GM12873 (cell line): ENCODE data around the gene ARFGAP3.
A peak's percentile ranks its signal among the peaks of the same experiment; 100 is the strongest.

Experiments used
- CTCF ChIP-seq: IDR thresholded peaks from 2 replicates; pipeline ENCODE4 v1.5.1; 2012; ENCODE audit warnings: low read depth, mild to moderate bottlenecking, moderate library complexity, low read length, control low read depth; ENCODE audit not compliant: insufficient read depth; ENCODE audit errors: missing control alignments

Gene ARFGAP3

DNA sequence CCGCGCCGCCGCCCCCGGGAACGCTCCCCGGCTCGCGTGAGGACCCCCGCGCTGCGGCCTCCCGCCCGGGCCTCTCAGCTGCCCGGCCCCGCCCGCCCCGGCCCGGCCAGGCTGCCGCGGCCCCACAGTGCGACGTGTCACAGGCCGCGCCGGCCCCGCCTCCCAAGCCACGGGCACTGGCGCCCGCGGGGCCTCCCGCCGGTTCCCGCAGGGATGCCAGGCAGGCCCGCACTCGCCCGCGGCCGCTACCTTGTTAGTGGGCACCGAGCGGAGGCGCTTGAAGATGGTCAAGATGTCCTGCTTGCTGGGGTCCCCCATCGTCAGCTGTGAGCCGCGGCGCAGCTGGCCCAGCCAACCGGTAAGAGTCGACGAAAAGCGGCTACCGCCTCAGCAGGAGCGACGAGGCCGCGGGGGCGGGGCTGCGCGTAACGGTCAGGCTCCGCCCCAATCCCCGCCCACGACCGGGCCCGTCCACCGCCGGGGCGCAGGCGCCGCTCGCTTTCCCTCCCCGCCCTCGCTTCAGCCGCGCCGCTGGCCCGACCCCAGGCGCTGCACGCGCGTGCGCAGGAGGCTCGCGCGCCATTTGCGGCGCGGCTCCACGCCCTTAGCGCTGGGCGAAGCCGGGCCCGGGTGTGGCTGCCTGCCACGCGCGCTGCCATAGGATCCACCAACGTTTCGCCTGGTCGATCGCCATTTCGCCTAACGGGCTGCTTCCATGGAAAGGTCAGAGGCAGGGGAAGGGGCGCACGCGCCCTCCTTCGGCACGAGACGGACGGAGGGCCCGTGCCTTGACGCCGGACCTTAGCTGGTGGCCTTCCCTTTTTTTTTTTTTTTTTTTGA lies at the start of gene ARFGAP3:
Gene ARFGAP3 (minus strand): TSS at position 409 of the 840 bp plus-strand sequence. CDS start 91 bp downstream, at position 318.
- no peak for TF ChIP-seq CTCF

- TF ChIP-seq CTCF, result no peak
Observed at GRCh38 chr22:42905702-42906183, 48.7 kb upstream of the ARFGAP3 start.

DNA sequence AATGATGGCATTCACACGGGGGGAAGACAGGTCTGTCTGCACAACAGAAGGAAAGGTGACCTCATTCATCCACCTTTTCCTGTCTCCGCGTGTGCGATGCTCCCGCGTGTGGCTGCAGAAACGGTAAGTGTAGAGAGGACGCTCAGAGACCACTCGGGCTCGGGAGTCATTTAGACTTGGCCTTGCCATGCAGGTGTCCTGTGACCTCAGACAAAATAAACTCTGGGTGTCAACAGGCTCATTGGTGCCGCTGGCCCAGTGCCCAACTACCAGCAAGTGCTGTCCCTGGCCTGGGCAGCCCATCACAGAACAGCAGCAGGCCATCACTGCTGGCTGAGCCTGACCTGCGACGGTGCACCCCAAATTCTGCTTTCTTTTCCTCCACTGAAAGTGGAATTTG lies 48.1 kb upstream of the ARFGAP3 start:
- no peak for TF ChIP-seq CTCF

DNA sequence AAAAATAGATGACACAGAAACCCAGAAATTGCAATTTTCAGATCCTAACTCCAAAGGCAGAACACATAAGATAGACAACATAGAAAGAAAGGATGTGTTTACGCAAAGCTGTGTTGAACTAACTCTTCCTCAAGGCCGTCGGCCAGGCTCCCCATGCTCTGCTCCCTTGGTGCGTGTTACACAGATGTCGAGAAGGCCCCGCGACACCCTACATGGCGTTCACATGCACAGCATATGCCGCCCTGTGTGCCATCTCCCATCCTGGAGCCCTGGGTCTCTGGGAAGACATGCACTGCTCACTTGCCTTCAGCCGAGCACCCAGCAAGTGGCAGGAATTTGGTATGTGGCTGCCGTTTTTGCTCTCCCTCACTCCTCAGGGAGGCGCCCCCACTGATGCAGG lies 47.0 kb upstream of the ARFGAP3 start:
- no peak for TF ChIP-seq CTCF

DNA sequence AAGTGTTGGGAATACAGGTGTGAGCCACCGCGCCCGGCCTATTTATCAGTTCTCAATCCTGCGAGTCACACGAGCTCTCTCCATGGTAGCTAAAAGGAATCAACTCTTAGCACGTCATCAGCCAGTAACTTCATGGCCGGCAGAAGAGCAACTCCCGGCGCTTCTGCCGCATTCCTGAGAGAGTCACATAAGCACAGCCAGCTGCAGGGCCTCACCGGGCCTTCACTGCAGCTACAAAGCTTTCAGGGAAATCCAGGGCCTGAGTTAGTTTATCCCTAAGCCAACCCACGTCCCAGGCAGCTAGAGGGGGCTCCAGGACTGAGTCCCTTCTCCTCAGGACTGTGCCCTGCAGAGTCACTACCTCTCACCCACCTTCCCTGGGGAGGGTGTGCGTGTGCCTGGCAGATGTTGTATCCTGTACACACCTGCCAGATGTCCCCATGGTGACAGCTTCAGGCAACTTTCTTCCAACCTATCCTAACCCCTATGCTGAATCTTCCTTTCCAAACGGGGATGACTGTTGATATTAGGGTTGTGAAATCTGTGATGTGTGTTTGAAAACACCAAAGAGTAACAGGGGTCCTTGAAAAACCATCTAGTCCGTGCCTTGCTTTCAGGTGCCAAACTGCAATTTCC lies 45.9 kb upstream of the ARFGAP3 start:
- TF ChIP-seq CTCF, result no peak

DNA sequence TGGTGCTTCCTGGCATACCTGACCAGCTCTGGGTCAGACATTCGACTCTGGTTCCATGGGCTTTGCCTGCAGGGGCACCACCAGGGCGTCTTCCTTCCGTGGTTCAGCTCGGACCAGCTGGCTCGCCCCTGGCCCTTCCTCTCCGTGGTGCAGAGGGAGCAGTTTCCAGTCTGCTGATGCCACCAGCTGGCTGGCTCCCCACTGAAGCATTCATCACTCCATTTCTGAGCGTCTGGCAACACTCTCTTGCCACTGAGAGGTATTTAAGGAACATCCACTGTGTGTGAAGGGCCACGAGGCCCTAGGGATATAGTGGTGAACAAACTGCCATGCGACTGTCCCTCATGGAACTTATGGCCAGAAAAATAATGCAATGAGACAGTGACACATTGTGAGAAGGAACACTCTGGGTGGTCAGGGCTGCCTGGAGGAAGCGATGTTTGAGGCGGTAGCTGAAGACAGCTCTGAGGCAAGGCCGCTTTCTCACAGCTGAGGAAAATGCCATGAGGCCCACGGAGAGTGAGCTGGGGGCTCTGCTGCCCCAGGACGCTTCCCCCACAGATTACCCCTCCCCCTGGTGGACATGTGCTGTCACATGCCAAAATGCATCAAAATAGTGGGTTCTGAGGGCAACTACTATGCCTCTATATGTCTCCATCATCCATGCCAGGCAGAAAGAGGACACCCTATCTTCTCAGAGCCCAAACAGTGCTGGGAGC lies 44.9 kb upstream of the ARFGAP3 start:
- TF ChIP-seq CTCF, result peak; percentile 60

GRCh38 chr22:42897960-42898359 lies 40.9 kb upstream of the ARFGAP3 start:
- TF ChIP-seq CTCF, result no peak
